RWPE2 (cell line): Measurements from ENCODE around the gene ALOX5.
"Not testable (repeated sequence)": the region's sequence is repeated elsewhere in the genome, so short reads cannot be mapped to it uniquely, and the experiment has no call there.

Source experiments
- ATAC-seq: fragments of 200-7000 bp; cut with Tn5 transposase; 3 replicates; pipeline ENCODE4 v1.9.1; 2021; ENCODE audit warnings: low read depth
- DNase-seq: peaks from one replicate; pipeline ENCODE4 v3.0.0-alpha.2; 2020; ENCODE audit warnings: low spot score
- H3K27ac ChIP-seq: fragments of 450-650 bp; 2 replicates; pipeline ENCODE4 v1.5.1; 2017; ENCODE audit warnings: mild to moderate bottlenecking; ENCODE audit not compliant: poor library complexity, severe bottlenecking
- H3K27me3 ChIP-seq: fragments of 250-450 bp; sonication (Bioruptor Pico); 2 replicates; pipeline ENCODE4 v1.5.1; 2021; ENCODE audit warnings: mild to moderate bottlenecking, moderate library complexity; ENCODE audit not compliant: insufficient read depth, poor library complexity, severe bottlenecking
- H3K36me3 ChIP-seq: fragments of 250-450 bp; sonication (Bioruptor Pico); 2 replicates; pipeline ENCODE4 v1.5.1; 2020; ENCODE audit warnings: low read depth, mild to moderate bottlenecking, moderate library complexity
- H3K4me1 ChIP-seq: fragments of 250-450 bp; sonication (Bioruptor Pico); 2 replicates; pipeline ENCODE4 v1.5.1; 2021; ENCODE audit warnings: mild to moderate bottlenecking, moderate library complexity; ENCODE audit not compliant: insufficient read depth, poor library complexity, severe bottlenecking
- H3K4me3 ChIP-seq: fragments of 250-450 bp; sonication (Bioruptor Pico); 2 replicates; pipeline ENCODE4 v1.5.1; 2021; ENCODE audit warnings: mild to moderate bottlenecking, moderate library complexity; ENCODE audit not compliant: severe bottlenecking
- H3K9me3 ChIP-seq: fragments of 250-450 bp; sonication (Bioruptor Pico); 2 replicates; pipeline ENCODE4 v1.5.1; 2021; ENCODE audit warnings: mild to moderate bottlenecking, moderate library complexity; ENCODE audit not compliant: severe bottlenecking
- TF ChIP-seq, protein P1 (sequence below): fragments of 450-650 bp; IDR thresholded peaks from one replicate; pipeline ENCODE4 v1.5.1; 2017; ENCODE audit warnings: mild to moderate bottlenecking, moderate library complexity; ENCODE audit not compliant: poor library complexity, severe bottlenecking

Gene ALOX5

DNA sequence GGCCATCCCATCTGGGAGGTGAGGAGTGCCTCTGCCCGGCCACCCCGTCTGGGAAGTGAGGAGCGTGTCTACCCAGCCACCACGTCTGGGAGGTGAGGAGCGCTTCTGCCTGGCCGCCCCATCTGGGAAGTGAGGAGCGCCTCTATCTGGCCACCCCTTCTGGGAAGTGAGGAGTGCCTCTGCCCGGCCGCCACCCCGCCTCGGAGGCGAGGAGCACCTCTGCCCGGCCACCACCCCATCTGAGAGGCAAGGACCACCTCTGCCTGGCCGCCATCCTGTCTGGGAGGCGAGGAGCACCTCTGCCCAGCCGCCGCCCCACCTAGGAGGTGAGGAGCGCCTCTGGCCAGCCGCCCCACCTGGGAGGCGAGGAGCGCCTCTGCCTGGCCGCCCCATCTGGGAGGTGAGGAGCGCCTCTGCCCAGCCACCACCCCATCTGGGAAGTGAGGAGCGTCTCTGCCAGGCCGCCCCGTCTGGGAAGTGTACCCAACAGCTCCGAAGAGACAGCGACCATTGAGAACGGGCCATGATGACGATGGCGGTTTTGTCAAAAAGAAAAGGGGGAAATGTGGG is 25.7 kb upstream of the ALOX5 start:
- not testable (repeated sequence) for ATAC-seq, H3K9me3 ChIP-seq, H3K36me3 ChIP-seq, H3K4me1 ChIP-seq, H3K4me3 ChIP-seq, H3K27ac ChIP-seq, H3K27me3 ChIP-seq
- DNase-seq: peak; percentile 42

- no peaks in the 10 kb centered on the region for H3K36me3 ChIP-seq
- TF ChIP-seq, protein P1, sequence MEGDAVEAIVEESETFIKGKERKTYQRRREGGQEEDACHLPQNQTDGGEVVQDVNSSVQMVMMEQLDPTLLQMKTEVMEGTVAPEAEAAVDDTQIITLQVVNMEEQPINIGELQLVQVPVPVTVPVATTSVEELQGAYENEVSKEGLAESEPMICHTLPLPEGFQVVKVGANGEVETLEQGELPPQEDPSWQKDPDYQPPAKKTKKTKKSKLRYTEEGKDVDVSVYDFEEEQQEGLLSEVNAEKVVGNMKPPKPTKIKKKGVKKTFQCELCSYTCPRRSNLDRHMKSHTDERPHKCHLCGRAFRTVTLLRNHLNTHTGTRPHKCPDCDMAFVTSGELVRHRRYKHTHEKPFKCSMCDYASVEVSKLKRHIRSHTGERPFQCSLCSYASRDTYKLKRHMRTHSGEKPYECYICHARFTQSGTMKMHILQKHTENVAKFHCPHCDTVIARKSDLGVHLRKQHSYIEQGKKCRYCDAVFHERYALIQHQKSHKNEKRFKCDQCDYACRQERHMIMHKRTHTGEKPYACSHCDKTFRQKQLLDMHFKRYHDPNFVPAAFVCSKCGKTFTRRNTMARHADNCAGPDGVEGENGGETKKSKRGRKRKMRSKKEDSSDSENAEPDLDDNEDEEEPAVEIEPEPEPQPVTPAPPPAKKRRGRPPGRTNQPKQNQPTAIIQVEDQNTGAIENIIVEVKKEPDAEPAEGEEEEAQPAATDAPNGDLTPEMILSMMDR: no peak
- no peak for DNase-seq
- no peaks in the 10 kb centered on the region for H3K9me3 ChIP-seq
- ATAC-seq: no peak
- no peaks in the 10 kb centered on the region for H3K4me1 ChIP-seq
- H3K27me3 ChIP-seq: no peaks in the 10 kb centered on the region
- H3K27ac ChIP-seq: no peak overlapping the region
- no peak overlapping the region for H3K4me3 ChIP-seq
Measured at GRCh38 chr10:45353186-45353585, 20.8 kb upstream of the ALOX5 start.

GRCh38 chr10:45354261-45354660 is 19.8 kb upstream of the ALOX5 start:
- DNase-seq (no peak), ATAC-seq (no peak)
- H3K4me3 ChIP-seq: no peak overlapping the region
- no peaks in the 10 kb centered on the region for H3K9me3 ChIP-seq
- no peak overlapping the region for H3K27ac ChIP-seq
- TF ChIP-seq, protein P1: no peak
- no peaks in the 10 kb centered on the region for H3K27me3 ChIP-seq
- H3K4me1 ChIP-seq: no peaks in the 10 kb centered on the region
- no peaks in the 10 kb centered on the region for H3K36me3 ChIP-seq

- H3K27ac ChIP-seq: no peak overlapping the region
- H3K36me3 ChIP-seq: no peaks in the 10 kb centered on the region
- H3K9me3 ChIP-seq: no peaks in the 10 kb centered on the region
- ATAC-seq (no peak), DNase-seq (no peak)
- no peak overlapping the region for H3K4me3 ChIP-seq
- no peaks in the 10 kb centered on the region for H3K27me3 ChIP-seq
- TF ChIP-seq, protein P1: no peak
- no peaks in the 10 kb centered on the region for H3K4me1 ChIP-seq
Measured at GRCh38 chr10:45355494-45355893, 18.5 kb upstream of the ALOX5 start.

GRCh38 chr10:45358961-45359360 is 15.1 kb upstream of the ALOX5 start:
- DNase-seq, H3K9me3 ChIP-seq, H3K27me3 ChIP-seq, H3K36me3 ChIP-seq, H3K4me3 ChIP-seq, ATAC-seq, H3K27ac ChIP-seq, H3K4me1 ChIP-seq: not testable (repeated sequence)

- not testable (repeated sequence) for DNase-seq, H3K36me3 ChIP-seq, H3K27me3 ChIP-seq, H3K4me3 ChIP-seq, ATAC-seq, H3K4me1 ChIP-seq, H3K27ac ChIP-seq, H3K9me3 ChIP-seq
Measured at GRCh38 chr10:45361983-45362799, 11.8 kb upstream of the ALOX5 start.

- H3K27me3 ChIP-seq: peaks cover 33% of the 10 kb centered on the region
- H3K4me3 ChIP-seq, H3K9me3 ChIP-seq, H3K4me1 ChIP-seq, DNase-seq, H3K36me3 ChIP-seq, H3K27ac ChIP-seq, ATAC-seq: not testable (repeated sequence)
Measured at GRCh38 chr10:45367643-45368042, 6.4 kb upstream of the ALOX5 start.
